ENCODE measurements around the gene RAD23B. TPM values are rescaled to one million over a fixed set of nuclear protein-coding genes. Genes with fewer than 3 reads are reported as not detected.

The RAD23B gene
- total RNA-seq, 1 donor, result 157 TPM

GRCh38 chr9:107269254-107269653 is 13.8 kb upstream of the RAD23B start:
- H3K4me3 ChIP-seq (ENCODE audit: insufficient read depth, low read length), result no peak overlapping the region
- peaks cover 24% of the 10 kb centered on the region for H3K4me1 ChIP-seq (ENCODE audit: insufficient read depth, low read length)
- no peak overlapping the region for H3K4me2 ChIP-seq (ENCODE audit: insufficient read depth, low read length)
- no peaks in the 10 kb centered on the region for H3K36me3 ChIP-seq (ENCODE audit: insufficient read depth, low read length)
- no peaks in the 10 kb centered on the region for H3K27me3 ChIP-seq (ENCODE audit: insufficient read depth, low read length)
- no peaks in the 10 kb centered on the region for H3K79me2 ChIP-seq (ENCODE audit: insufficient read depth, low read length)
- H4K20me1 ChIP-seq (ENCODE audit: insufficient read depth, low read length), result no peaks in the 10 kb centered on the region
- no peak for TF ChIP-seq CTCF (IDR thresholded peaks at IDR 0.05; ENCODE audit: extremely low read depth, low read depth, low read length)
- H2AFZ ChIP-seq (ENCODE audit: low read length), result peak overlapping the region; percentile 29
- no peaks in the 10 kb centered on the region for H3K9me3 ChIP-seq (ENCODE audit: low read depth, low read length)
- no peak for DNase-seq (ENCODE audit: insufficient read length, low spot score, missing footprints)
- no peak overlapping the region for H3K27ac ChIP-seq (ENCODE audit: low read depth, low read length)

DNA sequence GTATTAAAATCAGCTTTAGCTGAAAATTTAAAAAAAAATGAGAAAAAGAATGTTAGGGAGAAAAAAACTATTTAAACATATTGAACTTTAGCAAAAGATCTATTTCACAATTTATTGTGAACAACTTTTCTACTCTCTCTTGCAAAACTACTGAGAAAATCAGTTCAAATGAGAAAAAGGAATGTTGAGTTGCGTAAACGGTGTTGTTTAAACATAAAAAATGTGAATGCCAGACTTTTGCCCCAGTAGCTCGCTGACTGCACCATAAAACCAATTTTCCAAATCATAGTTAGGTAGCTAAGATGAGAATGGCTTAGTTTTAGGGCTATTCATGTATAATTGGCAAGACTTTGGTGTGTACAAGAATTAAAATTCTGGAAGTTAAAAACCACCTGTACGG is 13.4 kb upstream of the RAD23B start:
- H3K36me3 ChIP-seq (ENCODE audit: insufficient read depth, low read length), result no peaks in the 10 kb centered on the region
- H3K4me2 ChIP-seq (ENCODE audit: insufficient read depth, low read length), result peak overlapping the region; percentile 6
- H2AFZ ChIP-seq (ENCODE audit: low read length), result no peak overlapping the region
- H3K27me3 ChIP-seq (ENCODE audit: insufficient read depth, low read length), result no peaks in the 10 kb centered on the region
- DNase-seq (ENCODE audit: insufficient read length, low spot score, missing footprints), result no peak
- no peak for TF ChIP-seq CTCF (IDR thresholded peaks at IDR 0.05; ENCODE audit: extremely low read depth, low read depth, low read length)
- H4K20me1 ChIP-seq (ENCODE audit: insufficient read depth, low read length), result no peaks in the 10 kb centered on the region
- H3K9me3 ChIP-seq (ENCODE audit: low read depth, low read length), result no peaks in the 10 kb centered on the region
- H3K4me1 ChIP-seq (ENCODE audit: insufficient read depth, low read length), result peaks cover 28% of the 10 kb centered on the region
- H3K27ac ChIP-seq (ENCODE audit: low read depth, low read length), result no peak overlapping the region
- no peaks in the 10 kb centered on the region for H3K79me2 ChIP-seq (ENCODE audit: insufficient read depth, low read length)
- H3K4me3 ChIP-seq (ENCODE audit: insufficient read depth, low read length), result no peak overlapping the region

GRCh38 chr9:107270082-107270481 is 13.0 kb upstream of the RAD23B start:
- Histone ChIP-seq H3K4me3 (ENCODE audit: insufficient read depth, low read length) (no peak overlapping the region), H4K20me1 (ENCODE audit: insufficient read depth, low read length) (no peaks in the 10 kb centered on the region), H3K27ac (ENCODE audit: low read depth, low read length) (no peak overlapping the region), H3K36me3 (ENCODE audit: insufficient read depth, low read length) (no peaks in the 10 kb centered on the region), H2AFZ (ENCODE audit: low read length) (no peak overlapping the region), H3K79me2 (ENCODE audit: insufficient read depth, low read length) (no peaks in the 10 kb centered on the region), H3K27me3 (ENCODE audit: insufficient read depth, low read length) (no peaks in the 10 kb centered on the region), H3K9me3 (ENCODE audit: low read depth, low read length) (no peaks in the 10 kb centered on the region), H3K4me2 (ENCODE audit: insufficient read depth, low read length) (peak overlapping the region; percentile 6), H3K4me1 (ENCODE audit: insufficient read depth, low read length) (peaks cover 30% of the 10 kb centered on the region)
- no peak for DNase-seq (ENCODE audit: insufficient read length, low spot score, missing footprints)
- no peak for TF ChIP-seq CTCF (IDR thresholded peaks at IDR 0.05; ENCODE audit: extremely low read depth, low read depth, low read length)

GRCh38 chr9:107270580-107270979 is 12.5 kb upstream of the RAD23B start:
- Histone ChIP-seq H3K9me3 (ENCODE audit: low read depth, low read length) (no peaks in the 10 kb centered on the region), H3K4me1 (ENCODE audit: insufficient read depth, low read length) (peaks cover 35% of the 10 kb centered on the region), H3K36me3 (ENCODE audit: insufficient read depth, low read length) (no peaks in the 10 kb centered on the region), H2AFZ (ENCODE audit: low read length) (peak overlapping the region; percentile 62), H3K79me2 (ENCODE audit: insufficient read depth, low read length) (no peaks in the 10 kb centered on the region), H3K27me3 (ENCODE audit: insufficient read depth, low read length) (no peaks in the 10 kb centered on the region), H3K27ac (ENCODE audit: low read depth, low read length) (no peak overlapping the region), H3K4me3 (ENCODE audit: insufficient read depth, low read length) (no peak overlapping the region), H3K4me2 (ENCODE audit: insufficient read depth, low read length) (no peak overlapping the region), H4K20me1 (ENCODE audit: insufficient read depth, low read length) (no peaks in the 10 kb centered on the region)
- peak; percentile 46 for DNase-seq (ENCODE audit: insufficient read length, low spot score, missing footprints)
- TF ChIP-seq CTCF (IDR thresholded peaks at IDR 0.05; ENCODE audit: extremely low read depth, low read depth, low read length), result no peak

Measured in osteoblast (primary cell).